Neural cell (in vitro differentiated cells): Measurements from ENCODE around the gene FOXC2.

Experiments used
- EP300 ChIP-seq: fragments of 450-650 bp; conservative IDR thresholded peaks from 2 replicates; pipeline ENCODE4 v1.6.1; 2014; ENCODE audit warnings: antibody characterized with exemption, mild to moderate bottlenecking, moderate library complexity; ENCODE audit not compliant: poor library complexity, severe bottlenecking
- TF ChIP-seq, protein P1 (sequence below): fragments of 450-650 bp; IDR thresholded peaks from 2 replicates; pipeline ENCODE4 v1.5.1; 2014; ENCODE audit warnings: antibody characterized with exemption, mild to moderate bottlenecking, moderate library complexity; ENCODE audit not compliant: poor library complexity, severe bottlenecking

DNA sequence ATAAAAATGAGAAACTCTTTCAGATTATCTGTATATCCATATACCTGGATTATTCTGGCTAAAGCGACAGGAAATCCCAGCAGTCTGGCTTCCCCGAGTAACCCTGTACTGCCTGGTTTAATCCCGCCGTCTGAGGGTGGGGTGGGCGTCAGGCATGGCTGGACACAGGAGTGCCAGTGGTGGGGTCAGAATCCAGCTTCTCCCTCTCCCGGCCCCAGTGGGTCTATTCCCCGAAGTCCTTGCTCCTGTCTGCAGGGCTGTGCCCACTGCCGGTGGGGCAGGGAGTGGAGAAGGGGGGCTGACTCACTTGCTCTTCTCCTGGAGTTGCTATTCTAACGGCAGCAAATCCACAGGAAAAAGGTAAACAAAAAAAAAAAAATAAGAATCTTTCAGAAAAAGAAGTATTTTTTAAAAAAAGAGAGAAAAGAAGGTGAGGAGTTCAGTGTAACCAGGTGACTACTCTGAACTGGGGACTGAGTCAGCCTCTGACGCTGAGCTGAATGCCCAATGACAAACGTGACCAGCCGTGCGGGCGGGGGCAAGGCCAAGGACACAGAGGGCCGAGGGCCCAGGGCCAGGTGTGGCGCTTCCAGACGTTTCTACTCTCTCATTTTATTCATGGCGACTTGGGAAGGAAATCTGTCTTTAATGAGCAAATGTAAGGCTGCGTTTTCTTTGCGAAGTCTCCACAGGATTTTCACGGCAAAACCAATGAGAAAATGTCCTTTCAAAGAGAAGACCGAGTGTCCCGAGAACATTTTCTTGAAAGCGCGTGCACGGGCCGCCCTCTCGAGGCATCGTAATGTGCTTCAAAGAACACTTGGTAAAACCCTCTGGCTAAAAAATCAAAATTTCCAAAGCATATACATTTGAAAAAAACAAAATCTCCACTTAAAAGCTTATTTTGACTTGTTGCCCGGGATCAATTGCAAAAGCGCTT, 36.1 kb upstream of the FOXC2 start:
- TF ChIP-seq, protein P1, sequence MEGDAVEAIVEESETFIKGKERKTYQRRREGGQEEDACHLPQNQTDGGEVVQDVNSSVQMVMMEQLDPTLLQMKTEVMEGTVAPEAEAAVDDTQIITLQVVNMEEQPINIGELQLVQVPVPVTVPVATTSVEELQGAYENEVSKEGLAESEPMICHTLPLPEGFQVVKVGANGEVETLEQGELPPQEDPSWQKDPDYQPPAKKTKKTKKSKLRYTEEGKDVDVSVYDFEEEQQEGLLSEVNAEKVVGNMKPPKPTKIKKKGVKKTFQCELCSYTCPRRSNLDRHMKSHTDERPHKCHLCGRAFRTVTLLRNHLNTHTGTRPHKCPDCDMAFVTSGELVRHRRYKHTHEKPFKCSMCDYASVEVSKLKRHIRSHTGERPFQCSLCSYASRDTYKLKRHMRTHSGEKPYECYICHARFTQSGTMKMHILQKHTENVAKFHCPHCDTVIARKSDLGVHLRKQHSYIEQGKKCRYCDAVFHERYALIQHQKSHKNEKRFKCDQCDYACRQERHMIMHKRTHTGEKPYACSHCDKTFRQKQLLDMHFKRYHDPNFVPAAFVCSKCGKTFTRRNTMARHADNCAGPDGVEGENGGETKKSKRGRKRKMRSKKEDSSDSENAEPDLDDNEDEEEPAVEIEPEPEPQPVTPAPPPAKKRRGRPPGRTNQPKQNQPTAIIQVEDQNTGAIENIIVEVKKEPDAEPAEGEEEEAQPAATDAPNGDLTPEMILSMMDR: no peak
- no peak for TF ChIP-seq EP300
